ENCODE data around the gene NAA80. TPM values are rescaled to one million over a fixed set of nuclear protein-coding genes. Genes with fewer than 3 reads are reported as not detected.

The NAA80 gene
- total RNA-seq (2013; cell fraction: nucleolus; rRNA removed) = 24.5 and 24.6 TPM in 2 replicates
- 8.5 and 9.2 TPM in 2 replicates for total RNA-seq (2014; rRNA removed)
- total RNA-seq (2014; rRNA removed; fragmentation: Illumina TruSeq; extraction: Trizol) = 2.9 and 3.8 TPM in 2 replicates
- total RNA-seq (2021) = 9.0 and 9.1 TPM in 2 replicates
- polyA plus RNA-seq (2011; ENCODE audit: low read depth) = 3.1 TPM
- polyA plus RNA-seq (2011; rRNA removed) = 2.4 and 5.1 TPM in 2 replicates
- polyA plus RNA-seq (2011; cell fraction: cytosol; rRNA removed) = 11.0 and 11.9 TPM in 2 replicates
- polyA plus RNA-seq (2011; cell fraction: nucleus; rRNA removed) = 39.0 and 44.2 TPM in 2 replicates
- polyA plus RNA-seq (2012) = 7.8 and 11.0 TPM in 2 replicates
- 2.6 and 6.4 TPM in 2 replicates for polyA plus RNA-seq (2014; fragmentation: Illumina TruSeq; extraction: Trizol)
- under 1 TPM; 0.48 to 0.62 TPM for polyA plus RNA-seq (2014; fragmentation: Nextera tagmentation; extraction: Ambion mirVana)
- 12.7 and 13.6 TPM in 2 replicates for polyA plus RNA-seq (2014; rRNA removed)
- 1 to 10 TPM; 7.0 to 8.0 TPM for polyA plus RNA-seq (2016; fragmentation: Nextera tagmentation; extraction: Ambion mirVana)
- 7.8 and 20.4 TPM in 2 replicates for polyA minus RNA-seq (2011; rRNA and poly(A)+ RNA removed)
- 3.2 TPM in 2 replicates for polyA minus RNA-seq (2011; cell fraction: cytosol; rRNA and poly(A)+ RNA removed)
- polyA minus RNA-seq (2011; cell fraction: nucleus; rRNA and poly(A)+ RNA removed) = 19.7 and 30.1 TPM in 2 replicates
- percentile 60 among the genes with signal in this experiment for Bru-seq, nascent RNA
- percentile 49 among the genes with signal in this experiment for BruChase-seq, experiment 1, labeled RNA remaining after a 6-hour chase
- BruChase-seq, experiment 2, labeled RNA remaining after a 2-hour chase = percentile 51 among the genes with signal in this experiment
- long read RNA-seq, experiment 1 = 0 reads
- long read RNA-seq, experiment 2 = 0 reads

GRCh38 chr3:50298836-50299637 is at the start of gene NAA80, which contains the start of gene HYAL3:
TSS of gene NAA80 (minus strand) at chr3:50299405. CDS start at chr3:50297463, 1,942 bp downstream.
TSS of gene HYAL3 (minus strand) at chr3:50299405. CDS start at chr3:50295602, 3,803 bp downstream.
- Histone ChIP-seq H2AFZ (ENCODE audit: control insufficient read depth, low read depth, low read length) (peak within 1 kb of the TSS; percentile 100), H3K79me2 (ENCODE audit: control insufficient read depth, insufficient read depth, low read length) (peaks cover 2% of the 10 kb centered on the region; the same call in 1 of the 2 replicates), H3K9ac (ENCODE audit: control insufficient read depth, insufficient read depth, low read length) (peak within 1 kb of the TSS; percentile 89), H3K27ac (ENCODE audit: control insufficient read depth, insufficient read depth) (peak within 1 kb of the TSS; percentile 83), H3K4me1 (ENCODE audit: control insufficient read depth, insufficient read depth, low read length) (peaks cover 4% of the 10 kb centered on the region), H4K20me1 (ENCODE audit: control insufficient read depth, insufficient read depth) (no peaks in the 10 kb centered on the region), H3K36me3 (ENCODE audit: control insufficient read depth in 2 of 2, insufficient read depth in 2 of 2, low read length in 1 of 2) (no peaks in the 10 kb centered on the region), H3K9me3 (replicated peaks; ENCODE audit: control insufficient read depth, insufficient read depth, low read length) (no peaks in the 10 kb centered on the region), H3K4me3 (peak within 1 kb of the TSS; percentile 82), H3K27me3 (replicated peaks in 1 of 2; ENCODE audit: control insufficient read depth in 2 of 2, insufficient read depth in 2 of 2, low read length in 1 of 2) (no peaks in the 10 kb centered on the region), H3K4me2 (ENCODE audit: control insufficient read depth, insufficient read depth) (peak within 1 kb of the TSS; percentile 98)
- in situ Hi-C loops (cut with MboI) (no loop called here), intact Hi-C loops (cut with micrococcal nuclease; ENCODE audit: unreplicated experiment) (loop anchor here (1.0 to 5.0 kb wide), 2 partner anchors 22 to 38 kb away; no protein-coding TSS in a partner anchor)
- ChIA-PET RAD21 (ENCODE audit: unreplicated experiment) (interaction anchor here (0.7 to 2.2 kb wide), 9 partner anchors 11 to 52 kb away, joined by 3 to 15 read pairs (median 5); partner anchors contain the start of genes CYB561D2, NPRL2 and TUSC2), CTCF (interaction anchor here (0.7 to 3.5 kb wide), 14 partner anchors 20 to 243 kb away, joined by 3 to 22 read pairs (median 4); partner anchors contain the start of gene TUSC2), SMC1A (ENCODE audit: uncharacterized antibody, unreplicated experiment) (interaction anchor here (0.7 to 2.3 kb wide), 7 partner anchors 18 to 71 kb away, joined by 3 to 9 read pairs (median 3); no protein-coding TSS in a partner anchor), POLR2A (interaction anchor here (0.6 to 2.7 kb wide), 16 partner anchors 8 to 829 kb away, joined by 3 to 30 read pairs (median 4); partner anchors contain the start of genes CYB561D2, DAG1, NPRL2 and RASSF1)
- ATAC-seq = peak; percentile 90
- WGBS (ENCODE audit: insufficient coverage, insufficient replicate concordance, low lambda C conversion rate, missing lambda C conversion rate) = under 1% methylated on average over 47 of the region's 61 CpGs
- FAIRE-seq = peak; percentile 99
- peak; percentile 98 for DNase-seq (ENCODE audit: low read depth, low spot score)
- BruUV-seq (replicated peaks) = no TSS peak
- no peak for TF ChIP-seq RCOR1 (conservative IDR thresholded peaks at IDR 0.05; ENCODE audit: low read depth, low read length)
- peak; percentile 85 for TF ChIP-seq CREB1 (IDR thresholded peaks at IDR 0.05; ENCODE audit: low read depth)
- no peak for TF ChIP-seq PAX5 (IDR thresholded peaks at IDR 0.05; ENCODE audit: borderline replicate concordance, low read depth, low read length)
- TF ChIP-seq POLR2AphosphoS5 (IDR thresholded peaks at IDR 0.05; ENCODE audit: low read length) = peak; percentile 94
- no peak for TF ChIP-seq PAX8 (IDR thresholded peaks at IDR 0.05)
- TF ChIP-seq TCF12 (IDR thresholded peaks at IDR 0.05; ENCODE audit: low read depth, low read length) = peak; percentile 2; the same call in 1 of the 2 replicates
- TF ChIP-seq, protein P1, sequence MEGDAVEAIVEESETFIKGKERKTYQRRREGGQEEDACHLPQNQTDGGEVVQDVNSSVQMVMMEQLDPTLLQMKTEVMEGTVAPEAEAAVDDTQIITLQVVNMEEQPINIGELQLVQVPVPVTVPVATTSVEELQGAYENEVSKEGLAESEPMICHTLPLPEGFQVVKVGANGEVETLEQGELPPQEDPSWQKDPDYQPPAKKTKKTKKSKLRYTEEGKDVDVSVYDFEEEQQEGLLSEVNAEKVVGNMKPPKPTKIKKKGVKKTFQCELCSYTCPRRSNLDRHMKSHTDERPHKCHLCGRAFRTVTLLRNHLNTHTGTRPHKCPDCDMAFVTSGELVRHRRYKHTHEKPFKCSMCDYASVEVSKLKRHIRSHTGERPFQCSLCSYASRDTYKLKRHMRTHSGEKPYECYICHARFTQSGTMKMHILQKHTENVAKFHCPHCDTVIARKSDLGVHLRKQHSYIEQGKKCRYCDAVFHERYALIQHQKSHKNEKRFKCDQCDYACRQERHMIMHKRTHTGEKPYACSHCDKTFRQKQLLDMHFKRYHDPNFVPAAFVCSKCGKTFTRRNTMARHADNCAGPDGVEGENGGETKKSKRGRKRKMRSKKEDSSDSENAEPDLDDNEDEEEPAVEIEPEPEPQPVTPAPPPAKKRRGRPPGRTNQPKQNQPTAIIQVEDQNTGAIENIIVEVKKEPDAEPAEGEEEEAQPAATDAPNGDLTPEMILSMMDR (IDR thresholded peaks at IDR 0.05 in 2 of 3, conservative IDR thresholded peaks at IDR 0.05 in 1 of 3; ENCODE audit: control insufficient read depth in 2 of 3, extremely low read depth in 1 of 3, insufficient read depth in 1 of 3, low read depth in 3 of 3, low read length in 3 of 3) = peak; percentile 24 to 56 (median 50); a peak in 4 of 6 replicates
- peak; percentile 17 for TF ChIP-seq MEF2B (IDR thresholded peaks at IDR 0.05; ENCODE audit: partially characterized antibody, poor library complexity, severe bottlenecking)
- TF ChIP-seq IKZF2 (IDR thresholded peaks at IDR 0.05) = peak; percentile 27 to 55; a peak in 2 of 4 replicates
- TF ChIP-seq RB1 (IDR thresholded peaks at IDR 0.05; ENCODE audit: borderline replicate concordance) = peak; percentile 56; the same call in 1 of the 2 replicates
- peak; percentile 76 for TF ChIP-seq MLLT1 (IDR thresholded peaks at IDR 0.05)
- peak; percentile 34; the same call in 1 of the 2 replicates for TF ChIP-seq CBFB (IDR thresholded peaks at IDR 0.05; ENCODE audit: low read depth)
- TF ChIP-seq MTA2 (IDR thresholded peaks at IDR 0.05; ENCODE audit: low read depth) = peak; percentile 54; the same call in 1 of the 2 replicates
- TF ChIP-seq, protein P2, sequence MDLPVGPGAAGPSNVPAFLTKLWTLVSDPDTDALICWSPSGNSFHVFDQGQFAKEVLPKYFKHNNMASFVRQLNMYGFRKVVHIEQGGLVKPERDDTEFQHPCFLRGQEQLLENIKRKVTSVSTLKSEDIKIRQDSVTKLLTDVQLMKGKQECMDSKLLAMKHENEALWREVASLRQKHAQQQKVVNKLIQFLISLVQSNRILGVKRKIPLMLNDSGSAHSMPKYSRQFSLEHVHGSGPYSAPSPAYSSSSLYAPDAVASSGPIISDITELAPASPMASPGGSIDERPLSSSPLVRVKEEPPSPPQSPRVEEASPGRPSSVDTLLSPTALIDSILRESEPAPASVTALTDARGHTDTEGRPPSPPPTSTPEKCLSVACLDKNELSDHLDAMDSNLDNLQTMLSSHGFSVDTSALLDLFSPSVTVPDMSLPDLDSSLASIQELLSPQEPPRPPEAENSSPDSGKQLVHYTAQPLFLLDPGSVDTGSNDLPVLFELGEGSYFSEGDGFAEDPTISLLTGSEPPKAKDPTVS (IDR thresholded peaks at IDR 0.05; ENCODE audit: low read depth, low read length) = no peak

Measured in GM12878 (cell line).